UCSD-AML1 (cell line): ENCODE results near the gene MAF.

Experiments used
- DNase-seq: peaks from one replicate; lab custom pipeline; 2025; ENCODE audit not compliant: unreplicated experiment; lab: John Stamatoyannopoulos, UW

MAF gene

DNA sequence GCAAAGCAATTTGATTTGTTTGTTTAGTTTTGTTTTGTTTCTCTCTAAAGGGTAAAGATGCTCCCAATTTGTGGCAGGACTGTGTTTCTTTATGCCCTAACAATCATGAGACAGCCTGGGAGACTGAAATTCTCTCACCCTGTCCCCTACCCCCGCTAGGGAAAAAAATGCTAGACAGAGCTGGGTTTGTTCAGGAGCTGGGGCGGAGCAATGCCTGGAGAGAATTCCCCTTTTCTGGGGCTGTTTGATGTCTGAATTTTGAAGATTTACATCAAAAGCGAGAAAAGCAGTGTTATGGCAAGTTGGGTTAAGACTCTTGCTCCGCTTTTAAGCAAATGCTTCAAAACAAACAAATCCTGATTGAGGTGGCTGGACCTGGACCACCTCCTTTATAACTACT lies 8.4 kb downstream of the MAF start:
- no peak for DNase-seq

DNA sequence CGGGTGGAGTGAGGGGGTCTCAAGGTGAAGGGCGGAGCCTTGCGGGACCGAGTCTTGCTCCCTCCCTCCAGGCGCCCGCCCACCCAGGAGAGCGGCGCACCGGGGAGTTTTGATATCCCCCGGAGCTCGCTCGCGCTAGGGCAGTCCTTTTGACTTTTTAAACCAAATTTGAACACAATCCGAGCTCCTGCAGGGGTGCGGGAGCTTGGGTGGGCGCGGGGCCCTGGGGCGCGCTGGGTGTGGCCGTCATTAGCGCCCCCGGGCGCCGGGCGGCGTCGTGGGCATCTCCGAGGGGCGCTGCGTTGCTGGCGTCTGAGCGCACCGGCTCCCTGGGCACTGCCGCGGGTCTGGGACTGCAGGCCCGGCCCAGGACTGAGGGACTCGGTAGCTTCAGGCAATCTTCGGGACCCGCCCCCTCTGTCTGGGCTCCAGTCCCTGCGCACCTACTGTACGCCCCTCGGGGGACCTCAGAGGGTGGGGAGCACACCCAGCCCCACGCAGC lies 10.9 kb downstream of the MAF start:
- DNase-seq: no peak

DNA sequence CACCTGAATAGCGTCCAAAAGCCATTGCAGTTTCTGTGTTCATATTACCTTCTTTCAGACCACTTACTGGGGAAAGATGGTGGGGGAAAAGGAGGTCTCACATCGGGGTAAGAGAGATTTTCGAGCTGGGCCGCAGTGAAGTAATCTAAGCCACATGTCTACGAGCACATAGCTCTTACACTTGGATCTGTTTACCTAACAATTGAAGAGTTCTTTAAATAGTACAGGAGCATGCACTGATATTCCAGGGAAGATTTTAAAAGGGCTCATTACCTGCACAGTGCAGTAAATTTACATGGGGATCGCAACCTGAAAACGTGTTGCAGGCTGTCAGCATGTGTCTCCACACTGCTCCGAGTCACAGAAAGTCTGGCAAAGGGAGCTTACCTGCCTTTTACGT lies 12.6 kb downstream of the MAF start:
- DNase-seq: no peak

GRCh38 chr16:79587296-79587695 lies 13.2 kb downstream of the MAF start:
- DNase-seq: no peak

DNA sequence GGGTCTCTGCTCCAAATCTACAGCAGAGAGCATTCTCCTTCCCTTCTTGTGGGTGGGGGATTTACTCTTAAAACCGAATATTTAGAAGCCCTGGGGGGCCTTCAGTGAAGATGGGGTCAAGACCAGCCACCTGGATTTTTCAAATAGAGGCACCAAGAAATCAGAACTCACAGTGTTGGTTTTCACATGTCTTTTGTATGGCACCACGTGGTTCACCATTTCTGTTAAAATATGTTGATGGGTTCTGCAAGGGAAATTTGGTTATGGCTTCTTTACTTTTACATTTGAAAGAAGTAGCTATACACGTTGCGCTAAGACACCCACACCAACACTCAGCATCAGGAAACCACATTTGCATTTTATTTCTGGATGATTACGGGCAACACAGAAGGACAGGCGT lies 17.7 kb downstream of the MAF start:
- DNase-seq: no peak

- no peak for DNase-seq
Observed at GRCh38 chr16:79580453-79581191, 19.9 kb downstream of the MAF start.

DNA sequence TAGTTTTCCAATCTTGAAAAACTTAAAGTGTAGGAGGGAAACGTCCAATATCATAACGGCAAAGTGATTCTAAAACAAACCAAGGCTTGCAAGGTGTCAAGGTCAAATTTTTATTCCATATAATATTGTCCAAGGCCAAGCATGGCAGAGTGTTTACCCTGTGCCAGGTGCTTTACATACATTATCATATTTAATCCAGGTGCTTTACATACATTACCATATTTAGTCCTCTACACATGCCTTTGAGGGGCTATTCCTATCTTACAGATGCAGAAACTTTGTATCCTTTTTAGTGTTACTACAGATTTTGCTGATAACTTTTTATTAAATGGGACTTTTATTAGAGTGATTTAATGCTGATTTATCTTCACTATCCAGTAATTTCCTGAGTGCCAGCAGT lies 23.9 kb downstream of the MAF start:
- DNase-seq: no peak

DNA sequence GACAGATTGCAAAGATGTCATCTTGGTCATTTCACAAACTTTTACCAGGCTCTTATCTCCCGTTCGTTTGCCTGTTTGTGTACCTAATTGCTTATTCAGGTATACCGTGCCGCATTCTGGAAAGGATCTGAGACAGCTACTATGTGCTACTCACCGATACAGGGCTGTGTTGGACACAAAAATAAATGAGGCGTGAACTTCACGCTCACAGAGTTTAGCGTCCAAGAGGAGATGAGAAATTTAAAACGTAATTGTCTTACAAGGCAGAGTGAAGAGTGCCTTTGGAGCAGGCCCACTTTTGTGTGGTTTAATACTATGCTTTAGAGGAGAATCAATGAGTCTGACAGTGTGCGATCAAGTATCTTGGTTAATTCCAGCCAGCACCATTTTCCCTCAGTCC lies 26.7 kb downstream of the MAF start:
- no peak for DNase-seq

DNA sequence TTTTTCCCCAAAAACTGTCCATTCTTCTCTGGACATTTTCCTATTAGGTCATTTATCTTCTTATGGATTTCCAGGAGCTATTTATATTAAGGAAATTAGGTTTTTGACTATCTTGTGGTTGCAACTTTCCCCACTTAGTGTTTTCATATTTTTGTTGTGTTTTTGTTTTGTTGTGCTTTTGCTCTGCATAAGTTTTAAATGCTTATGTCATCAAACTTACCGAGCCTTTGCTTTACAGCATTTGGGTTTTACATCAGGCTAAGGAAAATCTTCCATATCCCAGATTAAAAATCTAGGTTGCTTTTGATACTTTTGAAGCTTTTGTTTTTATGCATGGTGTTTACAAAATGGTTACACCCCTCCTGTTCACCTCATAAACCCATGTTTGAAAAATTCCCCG lies 27.5 kb downstream of the MAF start:
- no peak for DNase-seq

DNA sequence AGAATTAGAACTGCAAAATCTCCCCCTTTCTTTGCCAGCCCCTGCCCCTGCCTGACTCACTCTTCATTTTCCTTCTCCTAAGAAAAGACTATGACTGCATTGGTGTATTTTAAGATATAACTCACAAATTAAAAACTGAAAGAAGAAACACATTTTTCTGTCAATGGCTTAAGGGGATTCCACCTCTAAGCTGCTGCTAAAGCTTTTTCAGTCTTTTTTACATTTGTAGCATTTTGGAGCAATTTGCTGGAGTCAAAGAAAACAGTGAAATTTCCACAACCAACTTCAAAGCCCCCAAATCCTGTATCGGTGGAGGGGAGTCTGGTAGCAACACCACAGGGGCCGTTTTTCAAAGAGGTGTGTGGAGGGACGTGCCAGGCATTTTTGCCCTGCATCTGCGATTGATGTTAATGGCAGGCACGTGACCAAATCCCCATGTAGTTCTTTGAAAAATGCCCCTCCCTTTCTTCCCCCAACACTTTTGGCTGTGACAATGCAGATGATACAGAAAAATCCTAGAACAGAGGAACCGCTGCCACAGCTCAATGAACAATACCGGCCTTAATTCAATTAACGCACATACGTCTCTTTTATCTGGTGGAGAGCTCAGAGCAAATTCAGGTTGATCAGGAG lies 28.5 kb downstream of the MAF start:
- DNase-seq: no peak

DNA sequence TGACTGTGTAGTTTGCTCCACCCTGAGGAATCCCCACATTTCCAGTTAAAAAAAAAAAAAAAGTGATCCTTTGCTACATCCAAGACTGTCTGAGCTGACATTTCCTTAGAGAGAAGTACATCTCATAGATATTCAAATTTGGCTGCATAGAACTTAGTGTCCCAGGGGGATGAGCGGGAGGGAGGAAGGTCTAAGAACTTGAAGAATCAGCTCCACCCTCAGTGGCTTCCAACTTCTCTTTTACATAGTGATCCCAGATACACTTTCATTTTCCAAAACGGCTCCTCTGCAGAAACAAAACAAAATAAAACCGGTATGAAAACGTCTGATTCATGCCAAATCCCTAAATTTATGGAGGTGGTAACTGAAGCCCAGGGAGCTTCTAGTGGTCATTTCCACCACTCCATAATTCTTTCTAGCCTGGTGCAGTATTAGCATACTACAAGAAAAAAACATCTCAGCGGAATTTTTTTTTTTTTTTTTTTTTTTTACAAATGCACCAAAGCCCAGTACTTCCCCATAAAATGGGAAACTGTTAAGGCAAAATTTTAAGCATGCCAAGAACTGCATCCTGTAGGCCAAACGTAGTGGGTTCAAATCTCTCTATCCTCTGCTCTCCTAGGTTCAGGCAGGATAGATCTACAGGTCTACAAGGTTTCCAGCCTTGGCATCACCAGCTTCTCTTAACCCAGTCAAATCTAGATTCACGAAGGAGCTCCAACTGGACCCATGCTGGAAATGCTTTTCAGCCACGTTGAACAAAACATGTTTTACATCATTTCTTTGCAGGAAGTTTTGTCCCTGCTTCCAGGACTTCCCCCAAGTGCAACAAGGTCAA lies 29.3 kb downstream of the MAF start:
- DNase-seq: no peak

- DNase-seq: no peak
Observed at GRCh38 chr16:79564671-79565107, 35.8 kb downstream of the MAF start.

DNA sequence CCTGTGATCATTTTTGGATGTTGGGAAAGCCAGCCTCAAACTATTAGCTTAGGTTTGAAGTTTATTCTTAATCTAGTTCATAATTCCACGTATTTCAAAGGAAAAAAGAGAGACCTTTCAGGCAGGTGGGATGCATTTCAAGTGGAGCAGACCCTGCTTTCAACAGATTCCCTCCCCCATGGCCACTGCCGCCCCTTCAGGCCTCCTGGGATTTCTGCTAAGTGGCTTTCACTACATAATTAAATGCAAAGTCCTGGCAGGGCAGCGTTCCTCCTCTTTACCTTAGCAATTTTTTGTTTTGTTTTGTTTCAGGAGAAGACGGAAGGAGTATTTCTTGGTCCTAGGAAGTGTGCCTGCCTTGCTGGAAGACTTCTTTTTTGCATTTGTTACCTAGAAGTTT lies 36.6 kb downstream of the MAF start:
- DNase-seq: no peak

DNA sequence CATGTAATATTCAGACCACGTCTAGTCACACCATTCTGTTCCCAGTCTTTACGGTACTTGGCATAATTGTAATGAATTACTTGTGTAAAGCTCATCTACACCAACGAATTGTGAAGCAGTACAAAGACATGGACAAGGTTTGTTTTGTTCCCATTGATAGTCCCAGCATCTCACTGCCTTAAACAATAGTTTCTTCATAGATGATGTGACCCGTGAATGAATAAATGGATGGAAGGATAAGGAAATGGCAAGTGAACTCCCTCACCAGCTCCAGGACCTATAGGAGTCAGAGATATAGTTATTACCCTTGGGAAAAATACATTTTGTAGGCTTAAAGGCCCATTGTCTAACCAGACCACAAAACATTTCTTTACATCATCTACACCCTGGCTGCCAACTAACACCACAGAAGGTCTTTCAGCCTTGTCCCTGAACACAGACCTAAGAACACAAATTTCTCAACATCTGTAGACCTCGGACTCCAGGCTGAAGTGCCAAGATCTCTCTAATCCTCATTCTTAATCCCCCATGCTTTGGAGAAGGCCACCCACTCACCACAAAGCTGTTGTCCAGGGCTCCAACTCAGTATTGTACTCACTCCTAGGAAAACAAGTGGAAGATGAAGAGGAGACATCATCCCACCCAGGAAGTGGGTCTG lies 38.2 kb downstream of the MAF start:
- DNase-seq: no peak

DNA sequence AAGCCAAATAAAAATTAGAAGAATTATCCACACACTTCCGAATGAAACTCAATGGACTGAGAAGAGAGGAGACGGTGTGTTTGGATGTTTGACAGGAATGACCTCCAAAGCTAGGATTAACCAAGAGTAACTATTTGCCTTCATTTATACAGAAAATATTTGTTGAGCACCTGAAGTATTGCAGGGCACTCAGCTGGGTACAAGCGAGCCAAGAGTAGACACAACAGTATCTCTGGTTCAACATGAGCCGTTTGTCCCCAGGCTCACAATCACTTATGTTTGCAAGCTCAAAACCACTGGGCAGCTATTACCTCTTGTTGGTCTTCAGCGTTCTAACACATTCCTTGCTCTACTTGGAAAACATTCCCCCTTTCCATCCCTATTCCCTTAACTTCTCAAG lies 38.8 kb downstream of the MAF start:
- DNase-seq: no peak

DNA sequence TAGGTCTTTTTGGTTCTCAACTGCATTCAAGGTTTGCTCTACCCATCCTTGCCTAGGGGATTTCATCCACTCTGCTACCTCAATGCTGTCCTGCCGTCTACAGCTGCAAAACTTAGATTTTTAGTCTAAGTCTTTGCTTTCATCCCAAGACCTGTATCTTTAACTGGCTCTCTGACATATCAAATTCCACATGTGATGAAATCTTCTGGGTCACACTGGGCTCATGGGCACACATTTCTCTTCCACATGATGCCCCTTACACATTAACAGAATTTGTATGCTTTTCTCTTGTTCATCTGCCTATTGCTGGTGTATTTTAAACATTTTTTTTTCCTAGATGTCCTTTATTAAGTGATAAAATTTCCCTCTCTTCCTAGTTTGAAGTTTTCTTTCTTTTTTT lies 39.6 kb downstream of the MAF start:
- DNase-seq: no peak

DNA sequence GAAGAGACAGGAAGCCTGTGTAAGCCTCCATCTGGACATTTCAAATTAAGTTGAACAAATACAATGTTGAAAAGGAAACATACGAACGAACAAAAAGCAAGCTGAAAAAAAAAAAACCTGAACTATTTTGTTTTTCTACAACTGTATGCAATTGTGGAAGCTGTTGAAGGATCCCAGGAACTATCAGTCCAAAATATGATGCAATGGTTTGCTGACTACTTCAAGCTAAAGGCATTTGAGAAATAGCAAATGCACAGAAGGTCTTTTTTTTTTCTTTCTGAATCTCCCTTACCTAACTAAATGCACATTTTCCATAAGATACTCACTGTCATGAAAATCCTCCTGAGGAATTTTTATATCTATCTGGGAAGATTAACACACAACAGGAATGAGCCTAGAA lies 40.2 kb downstream of the MAF start:
- DNase-seq: no peak

- DNase-seq: no peak
Observed at GRCh38 chr16:79559532-79559931, 41.0 kb downstream of the MAF start.

GRCh38 chr16:79557421-79557820 lies 43.1 kb downstream of the MAF start:
- DNase-seq: no peak

GRCh38 chr16:79554912-79555311 lies 45.6 kb downstream of the MAF start:
- no peak for DNase-seq

DNA sequence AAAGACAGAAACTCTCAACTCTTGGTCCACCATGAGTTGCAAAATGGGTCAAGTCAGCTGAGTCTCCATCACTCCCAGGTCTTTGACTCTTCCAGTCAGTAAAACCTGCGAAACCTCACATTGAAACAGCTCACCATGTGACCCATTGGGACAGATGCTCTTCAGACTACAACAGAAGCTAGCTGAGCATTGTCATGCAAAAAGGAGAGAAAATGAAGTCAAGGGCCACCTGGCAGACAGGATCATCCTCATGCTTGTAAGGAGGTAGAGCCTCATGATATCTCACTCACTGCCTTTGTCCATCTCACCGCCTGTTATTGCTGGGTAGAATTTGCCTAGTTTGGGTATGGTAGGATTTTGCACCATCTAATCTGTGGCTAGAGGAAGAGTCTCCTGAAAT lies 50.2 kb downstream of the MAF start:
- DNase-seq: no peak
